ENCODE data around the gene PANK4. TPM values are rescaled to one million over a fixed set of nuclear protein-coding genes. Genes with fewer than 3 reads are reported as not detected.

Gene PANK4
- total and polyA plus RNA-seq, 9 of the 15 experiments (the other 6 are each of a cell fraction or from before 2014, with no cell fraction given), result 0.93 to 55.6 (median 31.5) TPM

GRCh38 chr1:2545754-2546514, 19.5 kb upstream of the PANK4 start (continued):
- TF ChIP-seq HOMEZ (CRISPR knock-in tag; IDR thresholded peaks at IDR 0.05) (no peak), TFAP4 (CRISPR knock-in tag; IDR thresholded peaks at IDR 0.05; ENCODE audit: borderline replicate concordance) (peak; percentile 59), NKRF (IDR thresholded peaks at IDR 0.05; ENCODE audit: borderline replicate concordance) (peak; percentile 52; the same call in 1 of the 2 replicates), POLR2A (conservative IDR thresholded peaks at IDR 0.05) (peak; percentile 79), ZNF280A (IDR thresholded peaks at IDR 0.05; ENCODE audit: low read depth, partially characterized antibody) (no peak), ZNF707 (CRISPR knock-in tag; conservative IDR thresholded peaks at IDR 0.05) (no peak), SRSF1 (IDR thresholded peaks at IDR 0.05; ENCODE audit: low read depth, low read length) (0 out of 2 replicates have a peak, but pooled peaks have one; percentile 77), MAX (CRISPR knock-in tag; IDR thresholded peaks at IDR 0.05) (peak; percentile 67), NFIC (IDR thresholded peaks at IDR 0.05) (0 out of 2 replicates have a peak, but pooled peaks have one; percentile 24), FOXJ2 (tag; IDR thresholded peaks at IDR 0.05) (peak; percentile 46; the same call in 1 of the 2 replicates), ZKSCAN1 (IDR thresholded peaks at IDR 0.05; ENCODE audit: low read depth, low read length) (0 out of 2 replicates have a peak, but pooled peaks have one; percentile 13), ASH1L (IDR thresholded peaks at IDR 0.05; ENCODE audit: borderline replicate concordance, low read depth, partially characterized antibody) (no peak), POLR2G (IDR thresholded peaks at IDR 0.05; ENCODE audit: low read depth, low read length) (peak; percentile 93), ZNF436 (CRISPR knock-in tag; IDR thresholded peaks at IDR 0.05) (peak; percentile 97), PHF21A (IDR thresholded peaks at IDR 0.05; ENCODE audit: borderline replicate concordance, low read depth) (0 out of 2 replicates have a peak, but pooled peaks have one; percentile 39), CCNT2 (IDR thresholded peaks at IDR 0.05; ENCODE audit: borderline replicate concordance, extremely low read depth, insufficient read length, low read depth, low read length) (no peak), USF1 (CRISPR knock-in tag; IDR thresholded peaks at IDR 0.05) (peak; percentile 94), ZNF197 (CRISPR knock-in tag; IDR thresholded peaks at IDR 0.05; ENCODE audit: low read depth) (no peak), CREB1 (IDR thresholded peaks at IDR 0.05) (peak; percentile 56; the same call in 1 of the 2 replicates), CREB1 (CRISPR knock-in tag; IDR thresholded peaks at IDR 0.05) (peak; percentile 55)
